GM23248 (cell line): Measurements from ENCODE around the gene ZNF813.
"Not testable (repeated sequence)": the region's sequence is repeated elsewhere in the genome, so short reads cannot be mapped to it uniquely, and the experiment has no call there.

Source experiments
- EZH2 ChIP-seq: fragments of 200-600 bp; sonication (generic); IDR thresholded peaks from 2 replicates; pipeline ENCODE4 v1.6.1; 2018; ENCODE audit warnings: antibody characterized with exemption, mild to moderate bottlenecking; ENCODE audit not compliant: insufficient read depth, poor library complexity, severe bottlenecking
- EZH2phosphoT487 ChIP-seq: fragments of 200-600 bp; sonication (generic); IDR thresholded peaks from 2 replicates; pipeline ENCODE4 v1.6.1; 2018; ENCODE audit warnings: antibody characterized with exemption, moderate library complexity, mild to moderate bottlenecking, low read depth; ENCODE audit not compliant: insufficient read depth

DNA sequence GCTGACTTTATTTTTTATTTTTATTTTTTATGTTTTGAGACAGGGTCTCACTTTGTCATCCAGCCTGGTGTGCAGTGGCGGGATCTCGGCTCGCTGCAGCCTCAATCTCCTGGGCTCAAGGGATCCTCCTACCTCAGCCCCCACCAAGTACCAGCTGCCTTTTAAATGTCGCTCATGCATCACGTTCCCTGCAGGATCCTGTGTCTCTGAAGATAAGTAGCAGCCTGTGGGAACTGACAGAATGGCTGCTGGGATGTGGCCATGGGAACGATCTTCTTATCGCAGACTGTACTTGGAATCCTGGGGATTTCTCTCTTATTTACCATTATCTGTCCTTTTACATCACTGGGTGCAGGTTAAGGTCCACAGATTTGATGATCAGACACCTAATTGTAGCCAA lies 35.6 kb downstream of the ZNF813 start:
- TF ChIP-seq EZH2, EZH2phosphoT487: not testable (repeated sequence)
